WTC11 (cell line): ENCODE data around the gene PI4KA. TPM values are rescaled to one million over a fixed set of nuclear protein-coding genes. Genes with fewer than 3 reads are reported as not detected.

Experiments used
- ATAC-seq: fragments of 200-7000 bp; cut with Tn5 transposase; 2 replicates; pipeline ENCODE4 v1.10.0; 2021; ENCODE audit warnings: mild to moderate bottlenecking, moderate library complexity
- CTCF ChIA-PET: fragments of 300-600 bp; sonication (Branson Sonifier 250); formaldehyde crosslinking; loops from one replicate; lab custom pipeline; 2021; ENCODE audit warnings: antibody characterized with exemption; lab: Charles Lee
- POLR2A ChIA-PET: fragments of 350-600 bp; sonication (Branson Sonifier 250); formaldehyde crosslinking; loops from one replicate; lab custom pipeline; 2021; ENCODE audit warnings: antibody characterized with exemption; lab: Charles Lee
- DNase-seq: peaks from one replicate; pipeline ENCODE4 v3.0.0; 2021; ENCODE audit warnings: low spot score
- H3K27ac Mint-ChIP-seq: 2 replicates; pipeline ENCODE4 v1.8.0; 2021; ENCODE audit warnings: mixed read lengths
- H3K27me3 Mint-ChIP-seq: 2 replicates; pipeline ENCODE4 v1.8.0; 2021; ENCODE audit warnings: low read depth, mild to moderate bottlenecking, moderate library complexity, mixed read lengths
- H3K36me3 Mint-ChIP-seq: 2 replicates; pipeline ENCODE4 v1.8.0; 2021; ENCODE audit warnings: mixed read lengths
- H3K4me1 Mint-ChIP-seq: 2 replicates; pipeline ENCODE4 v1.8.0; 2022; ENCODE audit warnings: mixed read lengths
- H3K4me3 Mint-ChIP-seq: 2 replicates; pipeline ENCODE4 v1.8.0; 2021; ENCODE audit warnings: mild to moderate bottlenecking, moderate library complexity, mixed read lengths
- H3K9me3 Mint-ChIP-seq: 2 replicates; pipeline ENCODE4 v1.8.0; 2021; ENCODE audit warnings: mixed read lengths
- CBFB ChIP-seq: sonication (generic); formaldehyde crosslinking; IDR thresholded peaks from 2 replicates; pipeline ENCODE4 v1.8.1; 2022; ENCODE audit warnings: mild to moderate bottlenecking, low read depth, missing genetic modification reagents
- CREM ChIP-seq: sonication (generic); formaldehyde crosslinking; IDR thresholded peaks from 2 replicates; pipeline ENCODE4 v1.8.1; 2022; ENCODE audit warnings: mild to moderate bottlenecking, missing genetic modification reagents, moderate library complexity
- CTCF ChIP-seq: fragments of 200-600 bp; IDR thresholded peaks from 2 replicates; pipeline ENCODE4 v1.8.0; 2022; ENCODE audit warnings: antibody characterized with exemption
- EMX1 ChIP-seq: fragments of 250-450 bp; sonication (Bioruptor Pico); IDR thresholded peaks from 2 replicates; pipeline ENCODE4 v1.8.0; 2021; ENCODE audit warnings: mild to moderate bottlenecking
- GABPB1 ChIP-seq: sonication (generic); formaldehyde crosslinking; IDR thresholded peaks from 2 replicates; pipeline ENCODE4 v1.8.1; 2023; ENCODE audit warnings: mild to moderate bottlenecking, missing genetic modification reagents
- GTF2I ChIP-seq: fragments of 250-450 bp; sonication (Bioruptor Pico); conservative IDR thresholded peaks from 2 replicates; pipeline ENCODE4 v1.4.0; 2021; ENCODE audit warnings: mild to moderate bottlenecking
- HMGA2 ChIP-seq: fragments of 250-450 bp; sonication (Bioruptor Pico); IDR thresholded peaks from 2 replicates; pipeline ENCODE4 v1.4.0; 2021; ENCODE audit warnings: mild to moderate bottlenecking, moderate library complexity
- NR1H2 ChIP-seq: sonication (generic); formaldehyde crosslinking; IDR thresholded peaks from 2 replicates; pipeline ENCODE4 v1.9.0; 2021; ENCODE audit warnings: mild to moderate bottlenecking, moderate library complexity, missing genetic modification reagents
- OVOL2 ChIP-seq: fragments of 250-450 bp; sonication (Bioruptor Pico); IDR thresholded peaks from 2 replicates; pipeline ENCODE4 v1.9.0; 2021; ENCODE audit warnings: mild to moderate bottlenecking, borderline replicate concordance
- RELA ChIP-seq: sonication (generic); formaldehyde crosslinking; IDR thresholded peaks from 2 replicates; pipeline ENCODE4 v1.8.1; 2022; ENCODE audit warnings: missing genetic modification reagents, mild to moderate bottlenecking, borderline replicate concordance
- SOX15 ChIP-seq: fragments of 250-450 bp; sonication (Bioruptor Pico); IDR thresholded peaks from 2 replicates; pipeline ENCODE4 v1.9.0; 2021; ENCODE audit warnings: mild to moderate bottlenecking
- TEAD1 ChIP-seq: sonication (generic); formaldehyde crosslinking; IDR thresholded peaks from 2 replicates; pipeline ENCODE4 v1.8.0; 2022; ENCODE audit warnings: mild to moderate bottlenecking, missing genetic modification reagents
- TP53 ChIP-seq: sonication (generic); formaldehyde crosslinking; IDR thresholded peaks from 2 replicates; pipeline ENCODE4 v1.8.1; 2023; ENCODE audit warnings: mild to moderate bottlenecking, missing genetic modification reagents
- ZMAT4 ChIP-seq: fragments of 250-450 bp; sonication (Bioruptor Pico); IDR thresholded peaks from 2 replicates; pipeline ENCODE4 v1.9.0; 2021; ENCODE audit warnings: mild to moderate bottlenecking
- ZNF121 ChIP-seq: sonication (generic); formaldehyde crosslinking; IDR thresholded peaks from 2 replicates; pipeline ENCODE4 v1.8.0; 2023; ENCODE audit warnings: missing genetic modification reagents
- ZNF423 ChIP-seq: fragments of 250-450 bp; sonication (Bioruptor Pico); IDR thresholded peaks from 2 replicates; pipeline ENCODE4 v2.1.2; 2022; ENCODE audit warnings: mild to moderate bottlenecking, moderate library complexity
- total RNA-seq: library from RNA; stranded (reverse); gene quantifications from 3 replicates; pipeline ENCODE4 v1.2.3, GENCODE V29; 2021
- TF ChIP-seq, protein P1 (sequence below): sonication (generic); formaldehyde crosslinking; IDR thresholded peaks from 2 replicates; pipeline ENCODE4 v1.8.1; 2022; ENCODE audit warnings: low read depth, missing genetic modification reagents, borderline replicate concordance
- TF ChIP-seq, protein P2 (sequence below): sonication (generic); formaldehyde crosslinking; IDR thresholded peaks from 2 replicates; pipeline ENCODE4 v1.8.0; 2023; ENCODE audit warnings: mild to moderate bottlenecking, missing genetic modification reagents

Gene PI4KA
- total RNA-seq, 1 experiment from 2014 or later = 45.5 TPM

- no peak for TF ChIP-seq GABPB1 (CRISPR knock-in tag)
- TF ChIP-seq, protein P1, sequence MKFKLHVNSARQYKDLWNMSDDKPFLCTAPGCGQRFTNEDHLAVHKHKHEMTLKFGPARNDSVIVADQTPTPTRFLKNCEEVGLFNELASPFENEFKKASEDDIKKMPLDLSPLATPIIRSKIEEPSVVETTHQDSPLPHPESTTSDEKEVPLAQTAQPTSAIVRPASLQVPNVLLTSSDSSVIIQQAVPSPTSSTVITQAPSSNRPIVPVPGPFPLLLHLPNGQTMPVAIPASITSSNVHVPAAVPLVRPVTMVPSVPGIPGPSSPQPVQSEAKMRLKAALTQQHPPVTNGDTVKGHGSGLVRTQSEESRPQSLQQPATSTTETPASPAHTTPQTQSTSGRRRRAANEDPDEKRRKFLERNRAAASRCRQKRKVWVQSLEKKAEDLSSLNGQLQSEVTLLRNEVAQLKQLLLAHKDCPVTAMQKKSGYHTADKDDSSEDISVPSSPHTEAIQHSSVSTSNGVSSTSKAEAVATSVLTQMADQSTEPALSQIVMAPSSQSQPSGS = no peak
- TF ChIP-seq ZNF423 (CRISPR knock-in tag) = no peak
- TF ChIP-seq OVOL2 (CRISPR knock-in tag) = no peak
- TF ChIP-seq TEAD1 (CRISPR knock-in tag) = no peak
- TF ChIP-seq, protein P2, sequence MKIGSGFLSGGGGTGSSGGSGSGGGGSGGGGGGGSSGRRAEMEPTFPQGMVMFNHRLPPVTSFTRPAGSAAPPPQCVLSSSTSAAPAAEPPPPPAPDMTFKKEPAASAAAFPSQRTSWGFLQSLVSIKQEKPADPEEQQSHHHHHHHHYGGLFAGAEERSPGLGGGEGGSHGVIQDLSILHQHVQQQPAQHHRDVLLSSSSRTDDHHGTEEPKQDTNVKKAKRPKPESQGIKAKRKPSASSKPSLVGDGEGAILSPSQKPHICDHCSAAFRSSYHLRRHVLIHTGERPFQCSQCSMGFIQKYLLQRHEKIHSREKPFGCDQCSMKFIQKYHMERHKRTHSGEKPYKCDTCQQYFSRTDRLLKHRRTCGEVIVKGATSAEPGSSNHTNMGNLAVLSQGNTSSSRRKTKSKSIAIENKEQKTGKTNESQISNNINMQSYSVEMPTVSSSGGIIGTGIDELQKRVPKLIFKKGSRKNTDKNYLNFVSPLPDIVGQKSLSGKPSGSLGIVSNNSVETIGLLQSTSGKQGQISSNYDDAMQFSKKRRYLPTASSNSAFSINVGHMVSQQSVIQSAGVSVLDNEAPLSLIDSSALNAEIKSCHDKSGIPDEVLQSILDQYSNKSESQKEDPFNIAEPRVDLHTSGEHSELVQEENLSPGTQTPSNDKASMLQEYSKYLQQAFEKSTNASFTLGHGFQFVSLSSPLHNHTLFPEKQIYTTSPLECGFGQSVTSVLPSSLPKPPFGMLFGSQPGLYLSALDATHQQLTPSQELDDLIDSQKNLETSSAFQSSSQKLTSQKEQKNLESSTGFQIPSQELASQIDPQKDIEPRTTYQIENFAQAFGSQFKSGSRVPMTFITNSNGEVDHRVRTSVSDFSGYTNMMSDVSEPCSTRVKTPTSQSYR (CRISPR knock-in tag) = no peak
- no peak for TF ChIP-seq TP53 (CRISPR knock-in tag)
- TF ChIP-seq ZMAT4 (CRISPR knock-in tag) = no peak
- TF ChIP-seq ZNF121 (CRISPR knock-in tag) = no peak
- TF ChIP-seq CREM (CRISPR knock-in tag) = no peak
- TF ChIP-seq SOX15 = no peak
- TF ChIP-seq NR1H2 (CRISPR knock-in tag) = no peak
- TF ChIP-seq GTF2I (CRISPR knock-in tag) = no peak
- no peak for TF ChIP-seq CTCF
- CTCF ChIA-PET = interaction anchor here (1.1 to 4.1 kb wide), 6 partner anchors 8 to 183 kb away, joined by 5 to 34 read pairs (median 10); partner anchors contain the start of gene SERPIND1
- DNase-seq (no peak), ATAC-seq (no peak)
- H3K27me3 Mint-ChIP-seq = no peaks in the 10 kb centered on the region
- H3K36me3 Mint-ChIP-seq = no peaks in the 10 kb centered on the region
- POLR2A ChIA-PET = no interaction called here
- no peaks in the 10 kb centered on the region for H3K9me3 Mint-ChIP-seq
- H3K4me3 Mint-ChIP-seq = no peak overlapping the region
- no peak overlapping the region for H3K27ac Mint-ChIP-seq
- peaks cover 20% of the 10 kb centered on the region for H3K4me1 Mint-ChIP-seq
These were observed 73.2 kb downstream of the PI4KA start for GRCh38 chr22:20785415-20785814.

GRCh38 chr22:20783844-20784723 is 74.5 kb downstream of the PI4KA start:
- DNase-seq (peak; percentile 45), ATAC-seq (peak; percentile 72)
- H3K36me3 Mint-ChIP-seq = no peaks in the 10 kb centered on the region
- POLR2A ChIA-PET = no interaction called here
- no peak overlapping the region for H3K4me3 Mint-ChIP-seq
- TF ChIP-seq HMGA2 (CRISPR knock-in tag) (no peak), EMX1 (CRISPR knock-in tag) (no peak), RELA (CRISPR knock-in tag) (no peak), CBFB (CRISPR knock-in tag) (no peak), GTF2I (CRISPR knock-in tag) (0 out of 2 replicates have a peak, but pooled peaks have one; percentile 41), SOX15 (no peak), CTCF (peak; percentile 50)
- no peaks in the 10 kb centered on the region for H3K9me3 Mint-ChIP-seq
- no peaks in the 10 kb centered on the region for H3K27me3 Mint-ChIP-seq
- no peak overlapping the region for H3K27ac Mint-ChIP-seq
- CTCF ChIA-PET = interaction anchor here (0.6 to 4.1 kb wide), 25 partner anchors 9 to 941 kb away, joined by 3 to 34 read pairs (median 5); partner anchors contain the start of genes CRKL, LZTR1 and SERPIND1
- H3K4me1 Mint-ChIP-seq = peaks cover 30% of the 10 kb centered on the region
